ENCODE data around the gene AKAP7.

Gene AKAP7

GRCh38 chr6:131250936-131251335, 115.7 kb downstream of the AKAP7 start:
- in situ Hi-C loops (cut with HindIII; ENCODE audit: low sequenced_read_pairs), result no loop called here
- no peak for TF ChIP-seq CTCF (IDR thresholded peaks at IDR 0.05; ENCODE audit: low read depth, low read length)
- DNase-seq (ENCODE audit: low read depth, low spot score), result no peak
- peak overlapping the region; percentile 10 for H3K4me3 ChIP-seq (ENCODE audit: low read depth, low read length)

- no peak for DNase-seq (ENCODE audit: low read depth, low spot score)
- no peak for TF ChIP-seq CTCF (IDR thresholded peaks at IDR 0.05; ENCODE audit: low read depth, low read length)
- no peak overlapping the region for H3K4me3 ChIP-seq (ENCODE audit: low read depth, low read length)
- in situ Hi-C loops (cut with HindIII; ENCODE audit: low sequenced_read_pairs), result no loop called here
Observed at GRCh38 chr6:131251590-131252199, 116.4 kb downstream of the AKAP7 start.

- in situ Hi-C loops (cut with HindIII; ENCODE audit: low sequenced_read_pairs), result no loop called here
- no peak for TF ChIP-seq CTCF (IDR thresholded peaks at IDR 0.05; ENCODE audit: low read depth, low read length)
- DNase-seq (ENCODE audit: low read depth, low spot score), result no peak
- H3K4me3 ChIP-seq (ENCODE audit: low read depth, low read length), result no peak overlapping the region
Observed at GRCh38 chr6:131255434-131255833, 120.2 kb downstream of the AKAP7 start.

- no peak overlapping the region for H3K4me3 ChIP-seq (ENCODE audit: low read depth, low read length)
- no peak for TF ChIP-seq CTCF (IDR thresholded peaks at IDR 0.05; ENCODE audit: low read depth, low read length)
- peak; percentile 46 for DNase-seq (ENCODE audit: low read depth, low spot score)
- in situ Hi-C loops (cut with HindIII; ENCODE audit: low sequenced_read_pairs), result no loop called here
Observed at GRCh38 chr6:131255911-131256310, 120.6 kb downstream of the AKAP7 start.

- no peak overlapping the region for H3K4me3 ChIP-seq (ENCODE audit: low read depth, low read length)
- DNase-seq (ENCODE audit: low read depth, low spot score), result no peak
- in situ Hi-C loops (cut with HindIII; ENCODE audit: low sequenced_read_pairs), result no loop called here
- TF ChIP-seq CTCF (IDR thresholded peaks at IDR 0.05; ENCODE audit: low read depth, low read length), result no peak
Observed at GRCh38 chr6:131257104-131257503, 121.8 kb downstream of the AKAP7 start.

- in situ Hi-C loops (cut with HindIII; ENCODE audit: low sequenced_read_pairs), result no loop called here
Observed at GRCh38 chr6:131258010-131258652, 122.9 kb downstream of the AKAP7 start.

More at GRCh38 chr6:131258010-131258652, 122.9 kb downstream of the AKAP7 start:
- DNase-seq (ENCODE audit: low read depth, low spot score), result no peak
- no peak for TF ChIP-seq CTCF (IDR thresholded peaks at IDR 0.05; ENCODE audit: low read depth, low read length)
- H3K4me3 ChIP-seq (ENCODE audit: low read depth, low read length), result no peak overlapping the region
